WI38 (cell line): ENCODE measurements around the gene HOXA9.

Experiments
- H3K4me3 ChIP-seq: 2 replicates; pipeline ENCODE4 v1.5.1; 2011; ENCODE audit warnings: low read depth, mild to moderate bottlenecking, control low read depth, low read length
- CTCF ChIP-seq: IDR thresholded peaks from 2 replicates; pipeline ENCODE4 v1.5.1; 2012; ENCODE audit warnings: low read depth, mild to moderate bottlenecking, control low read depth, low read length

HOXA9 gene

GRCh38 chr7:27168265-27168947 is 3.1 kb upstream of the HOXA9 start:
- no peak overlapping the region for H3K4me3 ChIP-seq
- TF ChIP-seq CTCF: no peak

- H3K4me3 ChIP-seq: no peak overlapping the region
- TF ChIP-seq CTCF: no peak
Measured at GRCh38 chr7:27167916-27168264, 2.6 kb upstream of the HOXA9 start.

GRCh38 chr7:27166531-27167505 is 1.5 kb upstream of the HOXA9 start:
- TF ChIP-seq CTCF: no peak
- H3K4me3 ChIP-seq: no peak overlapping the region

- no peak overlapping the region for H3K4me3 ChIP-seq
- no peak for TF ChIP-seq CTCF
Measured at GRCh38 chr7:27165996-27166530, 726 bp upstream of the HOXA9 start.

- H3K4me3 ChIP-seq: no peak overlapping the region
Measured at GRCh38 chr7:27164367-27165088, 809 bp downstream of the HOXA9 start.

GRCh38 chr7:27164045-27164366 is 1.3 kb downstream of the HOXA9 start:
- no peak for TF ChIP-seq CTCF
- no peak overlapping the region for H3K4me3 ChIP-seq

More at GRCh38 chr7:27164367-27165088, 809 bp downstream of the HOXA9 start:
- TF ChIP-seq CTCF: no peak
